NCI-H1694 treated with DMSO at 0.1 percent for 48 hours (cell line): ENCODE data around the gene CCDC127.
"Not testable (repeated sequence)": the region's sequence is repeated elsewhere in the genome, so short reads cannot be mapped to it uniquely, and the experiment has no call there.

ENCODE experiments used
- DNase-seq: peaks from one replicate; lab custom pipeline; 2025; lab: John Stamatoyannopoulos, UW

CCDC127 gene

DNA sequence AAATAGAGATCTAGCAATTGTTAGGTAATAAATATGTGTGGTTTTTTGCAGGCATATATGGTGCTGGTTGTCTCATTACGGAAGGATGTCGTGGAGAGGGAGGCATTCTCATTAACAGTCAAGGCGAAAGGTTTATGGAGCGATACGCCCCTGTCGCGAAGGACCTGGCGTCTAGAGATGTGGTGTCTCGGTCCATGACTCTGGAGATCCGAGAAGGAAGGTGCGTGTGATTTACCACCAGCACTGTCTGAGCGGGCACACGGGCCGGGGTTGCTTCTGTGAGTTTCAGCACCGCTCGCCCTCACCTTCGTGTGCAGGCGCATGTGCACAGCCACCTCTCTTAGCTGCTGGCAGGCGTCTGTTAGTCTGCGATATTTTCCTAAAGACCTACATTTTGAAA is 15.5 kb upstream of the CCDC127 start:
- not testable (repeated sequence) for DNase-seq

- DNase-seq = no peak
Observed at GRCh38 chr5:231661-232060, 13.7 kb upstream of the CCDC127 start.

DNA sequence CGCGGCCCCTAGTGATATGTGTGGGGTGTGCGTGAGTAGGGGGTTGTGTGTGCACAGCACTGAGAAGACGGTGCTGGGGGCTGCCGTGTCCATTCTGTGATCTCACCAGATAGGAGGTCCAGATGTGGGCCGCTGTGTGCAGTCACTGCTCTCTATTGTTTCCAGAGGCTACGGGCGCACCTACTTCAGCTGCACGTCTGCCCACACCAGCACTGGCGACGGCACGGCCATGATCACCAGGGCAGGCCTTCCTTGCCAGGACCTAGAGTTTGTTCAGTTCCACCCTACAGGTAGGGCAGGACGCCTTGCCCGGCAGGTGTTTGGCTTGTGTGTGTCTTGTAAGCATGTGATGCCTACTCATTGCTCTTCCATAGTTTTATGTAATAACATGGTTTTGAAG is 12.8 kb upstream of the CCDC127 start:
- no peak for DNase-seq

DNA sequence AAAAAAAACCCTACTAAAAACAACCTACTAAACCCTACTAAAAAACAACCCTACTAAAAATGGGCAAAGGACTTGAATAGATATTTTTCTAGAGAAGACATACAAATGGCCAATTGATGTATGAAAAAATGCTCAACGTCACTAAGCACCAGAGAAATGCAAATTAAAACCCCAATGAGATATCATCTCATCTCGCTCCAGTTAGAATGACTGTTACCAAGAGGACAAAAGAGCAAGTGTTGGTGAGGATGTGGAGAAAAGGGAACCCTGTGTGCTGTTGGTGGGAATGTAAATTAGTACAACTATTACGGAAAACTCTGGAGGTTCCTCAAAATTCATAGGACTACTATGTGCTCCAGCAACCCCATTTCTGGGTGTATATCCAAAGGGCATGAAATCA is 10.9 kb upstream of the CCDC127 start:
- no peak for DNase-seq

- DNase-seq = not testable (repeated sequence)
Observed at GRCh38 chr5:227375-227774, 9.4 kb upstream of the CCDC127 start.

- no peak for DNase-seq
Observed at GRCh38 chr5:225334-225733, 7.4 kb upstream of the CCDC127 start.

GRCh38 chr5:223791-224190 is 5.8 kb upstream of the CCDC127 start:
- DNase-seq = no peak

DNA sequence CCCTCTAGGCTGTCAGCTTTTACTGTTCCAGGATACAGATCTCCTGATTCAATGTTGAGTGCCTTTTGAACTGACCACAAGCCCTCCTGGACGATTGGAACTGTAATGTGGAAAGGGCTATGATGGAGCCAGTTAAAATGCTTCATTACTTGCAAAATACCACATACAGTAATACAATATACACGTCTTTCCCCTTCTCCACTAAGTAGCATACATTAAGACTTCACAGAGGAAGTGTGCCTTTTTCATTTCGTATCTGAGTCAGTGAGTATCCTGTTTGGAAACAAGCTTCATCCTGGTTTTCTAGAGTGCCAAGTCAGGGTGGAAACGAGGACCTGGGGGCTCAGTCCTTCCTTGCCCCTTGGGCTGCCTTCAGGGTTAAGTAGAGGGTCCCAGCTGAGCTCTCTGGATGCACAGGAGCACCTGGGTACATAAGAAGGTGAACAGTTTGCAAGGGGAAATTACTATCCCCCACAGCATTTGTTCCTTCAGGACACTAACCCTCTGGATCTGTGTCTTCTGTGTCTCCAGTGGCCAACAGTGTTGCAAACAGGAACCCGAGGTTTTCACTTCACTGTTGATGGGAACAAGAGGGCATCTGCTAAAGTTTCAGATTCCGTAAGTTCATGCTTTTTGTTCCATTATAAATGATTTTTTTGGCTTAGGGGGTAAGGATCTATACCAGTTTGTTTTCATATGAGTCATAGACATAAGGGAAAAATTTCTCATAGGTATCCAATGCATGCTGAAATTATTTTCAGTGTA is 5.2 kb upstream of the CCDC127 start:
- DNase-seq = not testable (repeated sequence)

- DNase-seq = no peak
Observed at GRCh38 chr5:219991-220390, 2.0 kb upstream of the CCDC127 start.

GRCh38 chr5:219460-219863 is 1.5 kb upstream of the CCDC127 start:
- DNase-seq = no peak

GRCh38 chr5:218457-219291 is 721 bp upstream of the CCDC127 start:
- DNase-seq = no peak

- not testable (repeated sequence) for DNase-seq
Observed at GRCh38 chr5:216076-216475, 1.9 kb downstream of the CCDC127 start.

GRCh38 chr5:215256-215655 is 2.7 kb downstream of the CCDC127 start:
- not testable (repeated sequence) for DNase-seq

GRCh38 chr5:213803-214395 is 4.1 kb downstream of the CCDC127 start:
- DNase-seq = no peak

DNA sequence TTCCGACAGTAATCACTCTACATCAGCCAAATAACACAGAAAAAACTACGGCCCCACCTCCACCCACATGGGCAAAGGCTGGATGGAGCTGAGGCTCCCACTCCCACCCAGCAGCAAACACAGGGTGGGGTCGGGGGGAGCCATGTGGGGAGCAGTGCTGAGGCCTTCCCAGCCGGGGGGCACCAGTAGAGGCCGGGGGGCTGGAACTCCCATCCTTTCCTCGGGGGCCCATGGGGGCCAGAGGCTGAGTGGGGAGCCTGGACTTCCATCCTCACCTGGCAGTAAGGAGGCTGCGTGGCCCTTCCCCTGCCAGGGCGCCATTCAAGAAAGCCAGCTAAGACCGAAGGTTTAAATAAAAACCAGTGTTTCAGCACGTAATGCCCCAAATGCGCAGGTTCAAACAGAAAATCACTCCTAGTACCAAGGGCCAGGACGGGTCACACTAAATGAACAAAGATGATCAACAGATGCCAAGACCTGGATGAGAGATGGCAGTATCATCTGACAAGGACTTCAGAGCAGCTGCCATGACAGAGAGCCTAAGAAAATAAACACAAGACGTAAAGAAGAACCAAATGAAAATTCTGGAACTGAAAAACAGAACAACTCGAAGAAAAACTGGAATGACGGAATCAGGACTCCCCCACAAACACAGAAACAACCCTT is 9.4 kb downstream of the CCDC127 start:
- no peak for DNase-seq

- no peak for DNase-seq
Observed at GRCh38 chr5:207599-207998, 10.4 kb downstream of the CCDC127 start.

- DNase-seq = no peak
Observed at GRCh38 chr5:206927-207536, 10.9 kb downstream of the CCDC127 start.

- DNase-seq = no peak
Observed at GRCh38 chr5:206406-206805, 11.5 kb downstream of the CCDC127 start.

DNA sequence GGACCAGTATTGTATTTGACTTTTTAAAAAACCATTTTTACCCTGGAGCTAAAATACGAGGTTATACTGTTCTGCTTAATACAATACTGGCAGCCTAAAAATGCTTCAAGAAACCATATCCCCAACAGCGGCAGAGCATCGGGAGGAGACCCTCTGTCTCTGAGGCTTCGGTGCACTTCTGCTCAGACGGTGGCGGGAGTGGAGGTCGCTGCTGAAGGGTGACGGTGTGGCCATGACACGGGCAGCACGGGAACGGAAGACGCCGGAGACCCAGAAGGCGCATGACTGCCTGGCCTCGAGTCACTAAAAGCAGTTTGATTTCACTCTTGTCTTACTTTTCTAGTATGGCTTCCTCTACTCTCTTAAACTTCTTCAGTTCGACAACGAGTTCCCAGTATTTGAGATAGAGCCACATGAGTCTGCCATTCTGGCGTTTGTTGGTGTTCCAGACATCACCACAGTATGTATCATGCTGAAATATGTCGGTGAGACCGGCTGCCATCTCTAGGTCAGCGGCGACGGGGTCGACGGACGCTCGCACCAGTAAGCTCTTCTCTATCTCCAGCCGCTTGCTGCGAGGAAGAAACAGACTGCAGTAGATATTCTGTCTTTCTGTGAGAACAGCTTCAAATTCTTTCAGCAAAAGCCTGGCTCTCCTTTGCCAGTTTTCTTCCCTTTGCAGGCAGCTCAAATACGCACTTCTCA is 12.8 kb downstream of the CCDC127 start:
- DNase-seq = no peak

DNA sequence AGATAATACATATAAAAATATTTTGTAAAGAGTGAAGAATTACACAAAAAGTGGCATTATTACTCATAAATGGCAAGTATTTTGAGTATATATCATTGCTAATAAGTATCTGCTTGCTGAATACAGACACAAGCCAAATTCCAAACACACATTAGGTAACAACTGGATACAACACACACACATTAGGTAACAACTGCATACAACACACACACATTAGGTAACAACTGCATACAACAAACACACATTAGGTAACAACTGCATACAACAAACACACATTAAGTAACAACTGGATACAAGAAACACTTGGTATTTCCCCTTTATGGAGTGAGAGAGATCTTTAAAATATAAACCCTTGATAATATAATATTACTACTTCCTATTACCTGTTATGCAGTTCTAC is 13.5 kb downstream of the CCDC127 start:
- DNase-seq = no peak

- no peak for DNase-seq
Observed at GRCh38 chr5:204001-204400, 14.0 kb downstream of the CCDC127 start.
